ENCODE data around the gene KLK11. TPM values are rescaled to one million over a fixed set of nuclear protein-coding genes. Genes with fewer than 3 reads are reported as not detected.

KLK11 gene
- total RNA-seq, 2 experiments from 2014 or later, result not detected

DNA sequence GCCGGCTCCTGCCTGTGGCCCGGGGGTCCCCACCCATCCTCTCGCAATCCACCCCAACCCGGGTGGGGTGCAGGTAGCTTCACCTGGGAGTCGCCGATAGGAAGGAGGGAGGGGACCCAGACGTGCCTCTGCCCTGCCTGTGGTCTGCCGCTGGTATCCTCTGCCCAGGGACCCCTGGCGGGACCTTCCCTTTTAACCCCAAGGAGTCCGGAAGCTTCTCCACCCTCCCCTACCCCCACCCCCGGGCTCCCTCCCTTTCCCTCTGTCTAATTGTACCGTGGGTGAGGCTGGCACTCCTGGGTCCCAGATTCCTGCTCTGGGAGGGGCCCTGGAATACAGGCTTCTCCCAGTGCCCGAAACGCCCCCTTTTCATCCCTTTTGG, 6.9 kb downstream of the KLK11 start, which contains the start of gene KLK10:
TSS of gene KLK10 (minus strand) at position 166 of the 382 bp plus-strand sequence. CDS start 579 bp downstream, outside the sequence.
- no peak for DNase-seq
- no peaks in the 10 kb centered on the region for H3K36me3 Mint-ChIP-seq
- H3K4me1 Mint-ChIP-seq, result peaks cover 12% of the 10 kb centered on the region
- no peak within 1 kb of the TSS for H3K27ac Mint-ChIP-seq
- peaks cover 75% of the 10 kb centered on the region for H3K27me3 Mint-ChIP-seq
- peaks cover 2% of the 10 kb centered on the region for H3K9me3 Mint-ChIP-seq
- H3K4me3 Mint-ChIP-seq, result peak within 1 kb of the TSS; percentile 61

DNA sequence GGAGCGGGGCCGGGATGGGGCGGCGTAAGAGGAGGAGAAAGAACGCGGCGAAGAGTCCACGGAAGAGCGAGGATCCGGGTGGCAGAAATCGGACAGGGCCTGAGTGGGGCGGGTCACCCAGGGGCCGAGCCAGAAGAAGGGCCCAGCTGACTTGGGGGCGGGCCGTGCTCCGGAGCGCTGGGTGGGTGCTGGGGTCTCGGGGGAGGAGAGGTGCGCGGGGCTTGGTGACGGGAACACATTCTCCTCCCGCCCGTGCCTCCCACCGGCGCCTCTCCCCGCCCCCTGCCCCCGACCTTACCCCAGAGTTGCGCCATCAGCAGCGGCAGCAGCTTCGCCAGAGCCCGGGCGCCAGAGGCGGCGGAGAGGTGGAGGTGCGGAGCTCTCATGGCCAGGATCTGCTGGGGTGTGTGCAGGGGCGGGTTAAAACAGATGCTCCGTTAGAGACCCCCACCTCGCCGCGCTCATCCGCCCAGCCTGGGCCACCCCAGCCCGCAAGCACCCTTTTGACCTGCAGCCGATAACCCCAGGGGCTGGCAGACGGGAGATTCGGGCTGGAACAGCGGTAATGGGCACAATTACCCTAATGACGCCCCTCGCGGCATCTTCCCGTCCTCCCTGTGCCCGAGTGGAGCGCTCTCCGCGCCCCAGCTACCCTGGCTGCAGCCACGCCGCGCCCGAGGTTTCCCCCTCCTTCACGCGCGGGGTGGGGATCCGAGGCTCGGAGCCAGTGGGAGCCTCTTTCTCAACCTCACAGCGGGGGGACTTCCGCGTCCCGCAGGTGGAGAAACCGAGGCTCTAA, 7.5 kb downstream of the KLK11 start:
- Mint-ChIP-seq H3K4me1 (peaks cover 12% of the 10 kb centered on the region), H3K4me3 (peak overlapping the region; percentile 61), H3K9me3 (peaks cover 2% of the 10 kb centered on the region), H3K27me3 (peaks cover 80% of the 10 kb centered on the region), H3K27ac (no peak overlapping the region), H3K36me3 (no peaks in the 10 kb centered on the region)
- no peak for DNase-seq

DNA sequence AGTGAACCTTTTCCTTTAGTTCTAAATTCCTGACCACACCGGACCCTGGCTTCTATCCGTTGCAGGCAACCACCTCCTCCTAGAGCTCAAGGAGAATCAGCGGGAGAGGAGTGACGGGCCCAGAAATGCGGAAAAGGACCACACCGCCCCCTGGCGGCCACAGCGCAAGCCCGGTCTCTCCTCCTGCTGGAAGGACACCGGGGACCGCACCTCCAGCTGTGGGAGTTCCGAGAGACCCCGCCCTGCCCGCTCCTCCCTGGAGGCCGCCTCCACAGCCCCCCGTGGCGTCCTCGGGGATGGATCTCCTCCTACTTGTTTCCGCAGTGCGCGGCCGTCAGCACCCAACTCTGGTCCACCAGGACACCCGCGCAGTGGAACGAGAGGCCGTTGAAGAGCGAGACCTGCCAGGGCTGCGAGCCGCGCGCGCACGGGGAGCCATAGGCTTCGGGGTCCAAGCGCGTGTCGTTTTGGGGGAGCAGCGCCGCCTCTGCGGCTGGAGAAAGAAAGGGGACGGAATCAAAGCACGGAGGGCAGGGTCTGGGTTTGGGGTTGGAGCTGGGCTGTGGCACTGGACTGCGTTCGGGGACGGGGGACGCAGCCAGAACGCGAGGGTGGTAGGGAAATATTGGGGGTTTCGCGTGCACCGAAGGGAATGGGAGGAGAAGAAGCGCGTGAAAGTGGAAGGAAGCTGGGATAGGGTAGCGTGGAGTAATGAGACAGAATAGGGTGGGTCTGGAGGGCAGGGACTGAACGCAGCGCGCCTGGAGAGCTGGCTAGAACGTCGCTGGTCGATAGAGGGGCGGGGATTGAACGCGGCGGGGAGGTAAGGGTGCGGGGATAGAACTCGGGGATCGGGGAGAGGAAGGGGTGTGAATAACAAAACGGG, 9.4 kb downstream of the KLK11 start:
- peaks cover 12% of the 10 kb centered on the region for H3K4me1 Mint-ChIP-seq
- peak; percentile 53 for DNase-seq

DNA sequence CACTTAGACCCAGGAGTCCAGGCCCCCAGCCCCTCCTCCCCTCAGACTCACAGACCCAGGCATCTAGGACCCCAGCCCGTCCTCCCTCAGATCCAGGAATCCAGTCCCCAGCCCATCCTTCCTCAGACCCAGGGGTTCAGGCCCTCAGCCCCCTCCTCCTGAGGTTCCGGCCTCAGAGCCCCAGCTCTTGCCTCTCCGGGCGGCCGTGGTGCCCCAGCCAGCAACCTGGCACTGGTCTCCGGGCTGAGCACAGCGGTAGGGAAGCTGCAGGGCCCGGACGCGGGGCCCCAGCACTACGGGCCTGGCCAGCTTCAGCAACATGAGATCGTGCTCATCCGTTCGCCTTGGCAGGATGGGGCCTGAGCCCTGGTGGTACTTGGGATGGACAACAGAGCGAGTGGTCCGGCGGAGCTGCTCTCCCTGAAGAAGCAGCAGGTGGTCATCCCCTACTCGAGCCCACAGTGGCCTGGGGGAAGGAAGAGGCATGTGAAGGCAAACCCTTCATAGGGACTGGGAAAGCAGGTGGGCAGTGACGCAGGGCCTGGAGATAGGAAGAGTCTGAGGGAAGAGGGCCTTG, 10.6 kb downstream of the KLK11 start:
- Mint-ChIP-seq H3K9me3 (peaks cover 2% of the 10 kb centered on the region), H3K27ac (no peak overlapping the region), H3K4me3 (no peak overlapping the region), H3K36me3 (no peaks in the 10 kb centered on the region), H3K27me3 (peaks cover 86% of the 10 kb centered on the region), H3K4me1 (peaks cover 12% of the 10 kb centered on the region)
- DNase-seq, result no peak

More for the DNA sequence above, 9.4 kb downstream of the KLK11 start:
- peaks cover 82% of the 10 kb centered on the region for H3K27me3 Mint-ChIP-seq
- H3K9me3 Mint-ChIP-seq, result peaks cover 2% of the 10 kb centered on the region
- no peak overlapping the region for H3K27ac Mint-ChIP-seq
- H3K36me3 Mint-ChIP-seq, result no peaks in the 10 kb centered on the region
- peak overlapping the region; percentile 42 for H3K4me3 Mint-ChIP-seq

DNA sequence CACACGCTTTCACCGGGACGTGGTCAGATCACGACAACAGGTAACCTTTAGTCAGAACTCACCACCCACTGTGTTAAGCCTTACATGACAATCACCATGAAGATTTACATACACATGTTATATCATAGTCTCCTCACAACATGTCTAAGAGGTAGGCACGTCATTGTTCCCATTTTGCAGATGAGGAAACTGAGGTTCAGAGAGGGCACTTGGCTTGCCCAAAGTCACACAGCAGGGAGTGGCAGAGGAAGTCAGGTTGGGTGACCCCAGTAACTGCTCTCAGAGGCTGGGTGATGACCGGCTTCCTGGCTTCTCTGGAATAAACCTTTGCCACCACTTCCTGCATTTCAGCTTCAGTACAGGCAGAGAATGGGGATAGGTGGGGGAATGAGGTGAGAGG, 12.2 kb downstream of the KLK11 start:
- Mint-ChIP-seq H3K27me3 (peaks cover 87% of the 10 kb centered on the region), H3K27ac (no peak overlapping the region), H3K36me3 (no peaks in the 10 kb centered on the region)

DNA sequence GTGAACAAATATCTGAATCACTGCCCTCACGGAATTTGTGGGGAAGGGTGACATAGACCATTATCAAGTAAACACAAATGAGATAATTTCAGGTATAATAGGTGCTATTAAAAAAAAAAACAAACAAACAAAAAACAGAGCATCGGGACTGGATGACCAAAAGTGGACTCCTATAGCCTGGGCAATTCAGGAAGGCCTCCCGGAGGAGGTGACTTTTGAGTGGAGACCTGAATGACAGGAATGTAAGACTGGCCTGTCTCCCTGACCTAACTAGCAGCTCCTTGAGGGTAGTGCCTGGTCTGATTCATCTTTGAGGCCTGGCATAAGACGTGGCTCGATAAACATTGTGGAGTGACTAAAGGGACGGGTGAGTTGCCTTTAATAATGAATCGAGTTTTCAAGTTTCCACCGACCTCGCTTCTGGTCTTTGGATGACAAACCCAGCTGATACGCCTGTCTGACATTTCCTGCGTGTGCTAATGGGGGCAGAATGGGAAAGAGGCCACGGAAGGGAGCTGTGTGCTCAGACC, 13.7 kb downstream of the KLK11 start:
- no peak overlapping the region for H3K27ac Mint-ChIP-seq
- peaks cover 77% of the 10 kb centered on the region for H3K27me3 Mint-ChIP-seq
- no peaks in the 10 kb centered on the region for H3K36me3 Mint-ChIP-seq
- DNase-seq, result no peak
- peaks cover 5% of the 10 kb centered on the region for H3K4me1 Mint-ChIP-seq
- H3K4me3 Mint-ChIP-seq, result no peak overlapping the region
- no peaks in the 10 kb centered on the region for H3K9me3 Mint-ChIP-seq

More for the DNA sequence above, 12.2 kb downstream of the KLK11 start:
- Mint-ChIP-seq H3K4me1 (peaks cover 10% of the 10 kb centered on the region), H3K9me3 (peaks cover 2% of the 10 kb centered on the region), H3K4me3 (no peak overlapping the region)
- no peak for DNase-seq

DNA sequence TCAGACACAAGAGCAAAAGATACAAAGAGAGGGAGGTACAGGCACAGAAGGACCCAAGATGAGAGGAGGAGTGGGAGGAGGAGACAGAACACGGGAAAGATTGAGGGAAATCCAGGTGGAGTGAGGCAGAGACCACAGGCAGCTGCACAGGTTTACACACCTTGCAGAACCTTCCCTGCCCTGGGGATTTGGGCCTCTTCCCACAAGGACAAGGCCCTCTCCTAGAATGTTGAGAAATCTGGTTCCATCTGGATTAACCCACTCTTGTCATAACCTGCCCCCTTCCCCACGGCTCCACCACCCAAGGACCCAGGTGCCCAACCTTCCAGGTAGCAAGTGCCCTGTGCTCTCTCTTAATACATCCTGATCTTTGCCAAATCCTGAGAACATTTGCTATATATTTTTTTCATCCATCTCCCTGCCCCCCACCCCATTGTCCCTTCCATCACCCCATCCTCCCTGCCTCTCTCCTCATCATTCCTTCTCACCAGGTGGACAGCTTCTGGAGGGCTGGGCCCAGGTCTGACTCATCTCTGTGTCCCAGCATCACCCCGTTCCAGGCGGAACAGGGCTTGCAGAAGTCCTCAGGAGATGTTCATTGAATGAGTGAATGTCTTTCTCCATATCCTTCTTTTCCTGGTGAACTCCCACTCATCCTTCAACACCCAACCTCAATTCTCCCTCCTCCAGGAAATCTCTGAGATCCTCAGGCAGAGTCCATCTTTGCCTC, 16.2 kb downstream of the KLK11 start:
- no peak for DNase-seq
- Mint-ChIP-seq H3K27ac (no peak overlapping the region), H3K4me3 (no peak overlapping the region), H3K9me3 (no peaks in the 10 kb centered on the region), H3K36me3 (no peaks in the 10 kb centered on the region), H3K27me3 (peaks cover 60% of the 10 kb centered on the region), H3K4me1 (no peaks in the 10 kb centered on the region)

DNA sequence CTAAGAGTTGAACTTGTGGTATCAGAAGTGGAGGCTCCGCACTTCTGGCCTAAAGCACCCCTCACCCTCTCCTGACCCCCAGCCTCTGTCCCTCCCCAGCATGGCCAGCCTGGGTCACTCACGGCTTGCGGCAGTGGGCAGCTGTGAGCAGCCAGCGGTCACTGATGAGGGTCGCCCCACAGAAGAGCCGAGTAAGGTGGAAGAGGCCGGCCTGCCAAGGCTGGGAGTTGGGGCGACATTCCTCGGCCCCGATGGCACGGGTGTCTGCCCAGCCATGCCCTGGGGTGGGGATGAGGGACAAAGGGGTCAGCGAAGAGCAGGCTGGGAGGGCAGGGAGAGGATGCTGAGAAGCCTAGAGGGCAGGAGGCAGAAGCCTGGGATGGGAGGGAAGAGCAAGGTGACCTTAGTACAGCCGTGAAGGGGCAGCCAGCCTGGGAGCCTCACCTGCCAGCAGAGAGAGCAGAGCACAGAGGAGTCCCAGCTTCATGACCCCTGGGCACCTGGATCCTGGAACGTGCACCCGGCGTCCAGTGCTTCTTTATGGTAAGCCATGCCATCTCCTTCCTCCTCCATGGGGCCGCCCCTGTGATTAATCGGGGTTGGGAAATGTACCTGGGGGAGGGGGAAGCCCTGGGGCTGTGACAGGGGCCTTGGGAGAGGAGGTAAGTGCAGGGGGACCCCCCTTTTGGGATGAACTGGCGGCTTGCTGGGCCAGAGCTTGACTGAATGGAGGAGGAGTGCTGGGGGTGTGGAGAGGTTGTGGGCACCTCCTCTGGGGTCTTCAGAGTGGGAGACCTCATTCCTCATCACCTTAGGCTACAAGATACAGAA, 17.1 kb downstream of the KLK11 start:
- Mint-ChIP-seq H3K27me3 (peaks cover 51% of the 10 kb centered on the region), H3K4me1 (no peaks in the 10 kb centered on the region), H3K27ac (no peak overlapping the region), H3K36me3 (no peaks in the 10 kb centered on the region), H3K9me3 (no peaks in the 10 kb centered on the region), H3K4me3 (no peak overlapping the region)
- no peak for DNase-seq

DNA sequence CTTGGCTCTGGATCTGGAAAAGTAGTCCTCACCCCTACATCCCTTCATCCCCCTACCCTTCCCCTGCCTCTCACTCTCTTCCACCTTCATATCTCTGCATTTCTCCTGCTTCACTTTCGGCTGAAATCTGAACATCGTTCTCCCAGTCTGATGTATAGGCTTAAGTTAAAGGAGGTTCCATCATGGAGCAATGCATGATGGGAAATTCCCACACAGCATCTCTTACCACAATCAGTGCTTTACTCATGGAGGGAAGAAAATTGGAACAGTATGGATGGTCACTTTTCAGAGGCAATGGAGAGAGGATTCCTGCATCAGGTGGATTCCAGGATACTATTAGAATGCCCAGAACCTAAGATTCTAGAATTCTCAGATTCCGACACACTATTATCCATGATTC, 18.9 kb downstream of the KLK11 start:
- Mint-ChIP-seq H3K27ac (no peak overlapping the region), H3K4me3 (no peak overlapping the region), H3K36me3 (no peaks in the 10 kb centered on the region), H3K9me3 (no peaks in the 10 kb centered on the region), H3K4me1 (no peaks in the 10 kb centered on the region), H3K27me3 (peaks cover 45% of the 10 kb centered on the region)
- DNase-seq, result no peak

DNA sequence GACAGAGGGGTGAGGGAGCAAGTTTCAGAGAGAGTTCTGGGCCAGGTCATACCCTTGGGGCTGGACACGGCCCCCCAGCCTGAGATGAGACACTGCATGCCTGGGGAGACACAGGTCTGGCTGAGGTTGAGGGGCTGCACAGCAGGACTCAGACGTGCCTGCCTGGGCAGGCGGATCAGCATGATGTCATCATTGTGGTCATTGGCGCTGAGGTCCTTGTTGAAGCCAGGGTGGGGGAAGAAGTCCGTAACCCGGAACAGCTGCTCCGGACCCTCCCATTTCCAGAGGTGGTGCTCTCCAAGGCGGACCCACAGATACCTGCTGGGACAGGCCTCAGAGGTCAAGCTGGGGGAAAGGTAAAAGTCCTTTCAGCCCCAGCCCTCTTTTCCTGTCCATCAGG, 20.0 kb downstream of the KLK11 start:
- Mint-ChIP-seq H3K27me3 (peaks cover 53% of the 10 kb centered on the region), H3K36me3 (no peaks in the 10 kb centered on the region), H3K4me3 (no peak overlapping the region), H3K27ac (no peak overlapping the region), H3K9me3 (no peaks in the 10 kb centered on the region), H3K4me1 (peaks cover 2% of the 10 kb centered on the region)
- no peak for DNase-seq

DNA sequence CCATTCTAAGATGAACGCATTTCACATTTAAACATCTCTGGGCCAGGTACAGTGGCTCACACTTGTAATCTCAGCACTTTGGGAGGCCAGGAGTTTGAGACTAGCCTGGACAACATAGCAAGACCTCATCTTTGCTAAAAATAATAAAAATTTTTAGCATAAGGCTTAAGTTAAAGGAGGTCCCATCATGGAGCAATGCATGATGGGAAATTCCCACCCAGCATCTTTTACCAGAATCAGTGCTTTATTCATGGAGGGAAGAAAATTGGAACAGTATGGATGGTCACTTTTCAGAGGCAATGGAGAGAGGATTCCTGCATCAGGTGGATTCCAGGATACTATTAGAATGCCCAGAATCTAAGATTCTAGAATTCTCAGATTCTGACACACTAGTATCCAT, 21.2 kb downstream of the KLK11 start:
- H3K4me3 Mint-ChIP-seq, result no peak overlapping the region
- no peaks in the 10 kb centered on the region for H3K9me3 Mint-ChIP-seq
- peaks cover 55% of the 10 kb centered on the region for H3K27me3 Mint-ChIP-seq
- no peak overlapping the region for H3K27ac Mint-ChIP-seq
- no peak for DNase-seq
- H3K4me1 Mint-ChIP-seq, result peaks cover 2% of the 10 kb centered on the region
- no peaks in the 10 kb centered on the region for H3K36me3 Mint-ChIP-seq

DNA sequence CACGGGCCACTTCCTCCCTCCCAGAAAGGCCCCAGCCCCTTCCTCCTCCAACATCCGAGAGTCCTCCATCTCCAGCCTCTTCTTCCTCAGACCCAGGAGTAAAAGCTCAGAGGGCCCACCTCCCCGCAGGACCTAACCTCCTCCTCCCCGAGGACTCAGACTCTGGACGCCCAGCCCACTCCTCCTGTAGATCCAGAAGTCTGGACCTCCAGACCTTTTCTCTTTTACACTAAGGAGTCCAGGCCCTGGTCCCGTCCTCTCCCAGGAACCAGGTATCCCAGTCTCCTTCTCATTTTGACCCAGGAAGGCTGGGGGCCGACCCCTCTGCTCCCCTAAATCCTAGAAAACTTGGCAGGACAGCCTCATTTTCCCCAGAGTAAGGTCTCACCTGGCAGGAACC, 23.1 kb downstream of the KLK11 start:
- H3K27ac Mint-ChIP-seq, result no peak overlapping the region

DNA sequence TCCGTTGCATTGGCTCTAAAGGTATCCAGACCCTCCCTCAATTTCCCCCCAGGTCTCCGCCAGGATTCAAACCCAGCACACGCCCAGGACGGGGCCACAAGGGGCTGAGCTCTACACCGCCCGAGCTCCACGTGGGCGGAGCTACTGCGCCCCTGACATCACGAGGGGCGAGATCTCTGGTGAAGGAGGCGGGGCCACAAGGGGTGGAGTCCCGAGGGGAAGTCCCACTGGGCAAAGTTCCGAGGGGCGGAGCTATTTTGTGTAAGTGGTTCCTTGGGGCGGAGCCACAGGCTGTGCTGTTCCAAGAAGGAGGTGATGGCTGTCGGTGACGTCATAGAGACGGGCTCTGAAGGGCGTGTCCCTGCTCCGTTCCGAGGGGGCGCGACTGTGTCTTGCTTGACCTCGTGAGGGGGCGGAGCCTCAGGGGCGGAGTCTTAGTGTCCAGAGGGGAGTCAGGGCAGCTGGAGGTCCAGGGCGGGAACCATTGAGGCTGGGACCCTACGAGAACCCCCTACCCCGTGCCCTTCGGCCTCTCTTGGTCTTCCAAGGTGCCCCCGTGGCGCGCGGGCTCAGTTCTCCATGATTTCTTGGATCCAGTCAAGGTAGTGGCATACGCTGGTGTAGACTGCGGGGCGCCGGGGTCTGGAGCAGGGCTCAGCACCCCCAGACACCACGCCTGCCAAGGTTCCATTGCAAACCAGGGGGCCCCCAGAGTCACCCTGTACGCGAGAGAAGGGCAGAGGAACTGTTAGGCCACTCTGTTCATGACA, 23.7 kb downstream of the KLK11 start:
- Mint-ChIP-seq H3K4me1 (peaks cover 2% of the 10 kb centered on the region), H3K27ac (no peak overlapping the region), H3K9me3 (no peaks in the 10 kb centered on the region), H3K27me3 (peaks cover 63% of the 10 kb centered on the region), H3K36me3 (no peaks in the 10 kb centered on the region), H3K4me3 (no peak overlapping the region)
- peak; percentile 58 for DNase-seq

More for the DNA sequence above, 23.1 kb downstream of the KLK11 start:
- no peaks in the 10 kb centered on the region for H3K36me3 Mint-ChIP-seq
- DNase-seq, result no peak
- peaks cover 2% of the 10 kb centered on the region for H3K4me1 Mint-ChIP-seq
- peaks cover 57% of the 10 kb centered on the region for H3K27me3 Mint-ChIP-seq
- no peak overlapping the region for H3K4me3 Mint-ChIP-seq
- H3K9me3 Mint-ChIP-seq, result no peaks in the 10 kb centered on the region

All from activated naive CD8-positive, alpha-beta T cell treated with anti-CD3 and anti-CD28 coated beads for 36 hours (primary cell).